Activated CD4-positive, alpha-beta T cell treated with anti-CD3 and anti-CD28 coated beads, Interleukin-2, amount 10 ng/mL, durations not matched to agents 7 days and 5 days (primary cell): ENCODE results near the gene AOC2. TPM values are rescaled to one million over a fixed set of nuclear protein-coding genes. Genes with fewer than 3 reads are reported as not detected.

Experiments used
- CTCF ChIA-PET: fragments of 350-600 bp; sonication (Branson Sonifier 250); formaldehyde crosslinking; loops from one replicate; lab custom pipeline; 2021; ENCODE audit warnings: antibody characterized with exemption; lab: Charles Lee
- POLR2A ChIA-PET: fragments of 350-600 bp; sonication (Branson Sonifier 250); formaldehyde crosslinking; loops from one replicate; lab custom pipeline; 2021; ENCODE audit warnings: antibody characterized with exemption; lab: Charles Lee
- DNase-seq: peaks from one replicate; pipeline ENCODE4 v3.0.0-alpha.2; 2020
- H3K27ac Mint-ChIP-seq: one replicate; pipeline ENCODE4 v1.8.0; 2021; ENCODE audit warnings: mild to moderate bottlenecking, moderate library complexity, mixed read lengths
- H3K27me3 Mint-ChIP-seq: one replicate; pipeline ENCODE4 v1.8.0; 2021; ENCODE audit warnings: mixed read lengths
- H3K36me3 Mint-ChIP-seq: one replicate; pipeline ENCODE4 v1.8.0; 2021; ENCODE audit warnings: low read depth, mixed read lengths
- H3K4me1 Mint-ChIP-seq: one replicate; pipeline ENCODE4 v1.8.0; 2021; ENCODE audit warnings: mixed read lengths
- H3K4me3 Mint-ChIP-seq: one replicate; pipeline ENCODE4 v1.8.0; 2021; ENCODE audit warnings: mild to moderate bottlenecking, moderate library complexity, mixed read lengths
- H3K9me3 Mint-ChIP-seq: one replicate; pipeline ENCODE4 v1.8.0; 2021; ENCODE audit warnings: mixed read lengths
- total RNA-seq, 2 experiments: library from RNA; stranded (reverse); gene quantifications; one replicate each; pipeline ENCODE4 v1.2.3, GENCODE V29; 2021

Gene AOC2
- total RNA-seq, 2 experiments from 2014 or later, result 1.5 to 1.9 TPM

- Mint-ChIP-seq H3K4me3 (peak overlapping the region; percentile 94), H3K9me3 (no peaks in the 10 kb centered on the region), H3K4me1 (peaks cover 24% of the 10 kb centered on the region), H3K36me3 (peaks cover 35% of the 10 kb centered on the region), H3K27ac (peak overlapping the region; percentile 99), H3K27me3 (no peaks in the 10 kb centered on the region)
- DNase-seq, result peak; percentile 10
- CTCF ChIA-PET, result interaction anchor here (0.5 to 5.0 kb wide), 5 partner anchors 9 to 144 kb away, joined by 3 to 29 read pairs (median 3); partner anchors contain the start of gene BECN1
- POLR2A ChIA-PET, result interaction anchor here (1.1 kb wide), 1 partner anchor 11 kb away, joined by 3 read pairs; the partner anchor contains the start of gene AOC2
Measured at GRCh38 chr17:42833767-42834422, 10.5 kb upstream of the AOC2 start.

GRCh38 chr17:42835732-42836131, 8.6 kb upstream of the AOC2 start:
- Mint-ChIP-seq H3K27me3 (no peaks in the 10 kb centered on the region), H3K4me1 (peaks cover 24% of the 10 kb centered on the region), H3K36me3 (peaks cover 42% of the 10 kb centered on the region), H3K4me3 (no peak overlapping the region), H3K27ac (no peak overlapping the region), H3K9me3 (no peaks in the 10 kb centered on the region)
- DNase-seq, result no peak
- ChIA-PET CTCF (interaction anchor here (0.8 to 3.0 kb wide), 2 partner anchors 12 to 14 kb away, joined by 3 to 29 read pairs; partner anchors contain the start of gene BECN1), POLR2A (no interaction called here)

DNA sequence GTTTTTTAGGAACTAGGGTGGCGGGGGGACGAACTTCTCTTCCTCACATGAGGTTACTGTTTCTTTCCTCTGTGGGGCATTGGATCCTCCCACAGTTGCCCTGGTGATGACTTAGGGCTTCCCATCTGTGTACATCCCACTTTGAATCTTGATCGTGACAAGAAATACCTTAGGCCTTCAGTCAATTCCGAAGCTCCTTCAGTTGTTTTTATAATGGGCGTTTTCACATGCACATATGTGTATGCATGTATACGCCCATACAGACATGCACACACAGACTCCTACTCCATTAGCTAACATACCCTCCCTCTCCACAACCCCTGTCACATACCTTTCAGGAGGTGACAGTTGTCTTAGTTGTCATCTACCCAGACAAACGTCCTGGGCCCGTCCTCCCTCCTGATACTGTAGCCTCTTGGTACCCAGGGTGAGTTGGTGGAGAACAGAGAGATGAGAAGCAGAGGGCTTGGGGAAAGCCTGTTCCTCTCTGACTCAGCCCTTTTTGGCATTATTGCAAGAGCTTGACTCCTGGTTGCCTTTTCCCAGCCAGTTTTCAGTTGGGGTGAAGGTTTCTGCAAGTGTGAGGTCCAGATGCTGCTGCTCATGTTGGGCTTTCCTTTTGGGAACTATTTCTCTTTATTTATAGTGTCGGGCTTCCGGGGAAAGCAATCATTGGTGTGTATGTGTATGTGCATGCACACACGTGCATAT, 2.2 kb upstream of the AOC2 start:
- H3K27me3 Mint-ChIP-seq, result no peaks in the 10 kb centered on the region
- H3K4me3 Mint-ChIP-seq, result no peak overlapping the region
- no peak for DNase-seq
- no peak overlapping the region for H3K27ac Mint-ChIP-seq
- peaks cover 8% of the 10 kb centered on the region for H3K4me1 Mint-ChIP-seq
- H3K9me3 Mint-ChIP-seq, result no peaks in the 10 kb centered on the region
- ChIA-PET CTCF (interaction anchor here (1.1 kb wide), 1 partner anchor 17 kb away, joined by 4 read pairs; no protein-coding TSS in a partner anchor), POLR2A (no interaction called here)
- H3K36me3 Mint-ChIP-seq, result peaks cover 45% of the 10 kb centered on the region

GRCh38 chr17:42843358-42843934, 934 bp upstream of the AOC2 start:
- Mint-ChIP-seq H3K4me3 (no peak overlapping the region), H3K27me3 (no peaks in the 10 kb centered on the region), H3K9me3 (no peaks in the 10 kb centered on the region), H3K4me1 (peaks cover 8% of the 10 kb centered on the region), H3K36me3 (peaks cover 36% of the 10 kb centered on the region), H3K27ac (no peak overlapping the region)
- ChIA-PET CTCF (interaction anchor here (0.6 to 2.0 kb wide), 5 partner anchors 10 to 154 kb away, joined by 3 to 6 read pairs (median 5); partner anchors contain the start of genes BECN1, PSME3 and RPL27), POLR2A (interaction anchor here (0.6 kb wide), 1 partner anchor 126 kb away, joined by 6 read pairs; no protein-coding TSS in a partner anchor)
- peak; percentile 29 for DNase-seq

GRCh38 chr17:42844761-42845555, 578 bp downstream of the AOC2 start:
- DNase-seq, result no peak
- ChIA-PET CTCF (interaction anchor here (0.6 to 3.7 kb wide), 5 partner anchors 10 to 1064 kb away, joined by 3 to 14 read pairs (median 4); partner anchors contain the start of genes BECN1 and RPL27), POLR2A (interaction anchor here (0.6 to 1.4 kb wide), 2 partner anchors 11 to 72 kb away, joined by 3 read pairs; partner anchors contain the start of gene PSME3)
- Mint-ChIP-seq H3K27ac (no peak overlapping the region), H3K36me3 (peaks cover 25% of the 10 kb centered on the region), H3K4me1 (peaks cover 8% of the 10 kb centered on the region), H3K9me3 (no peaks in the 10 kb centered on the region), H3K27me3 (no peaks in the 10 kb centered on the region), H3K4me3 (no peak overlapping the region)

- peaks cover 25% of the 10 kb centered on the region for H3K36me3 Mint-ChIP-seq
- H3K4me1 Mint-ChIP-seq, result peaks cover 8% of the 10 kb centered on the region
- ChIA-PET CTCF (interaction anchor here (0.6 to 3.7 kb wide), 4 partner anchors 21 to 1065 kb away, joined by 3 to 14 read pairs (median 4); partner anchors contain the start of genes BECN1 and RPL27), POLR2A (interaction anchor here (0.6 kb wide), 1 partner anchor 72 kb away, joined by 3 read pairs; no protein-coding TSS in a partner anchor)
- no peak overlapping the region for H3K27ac Mint-ChIP-seq
- DNase-seq, result no peak
- H3K27me3 Mint-ChIP-seq, result no peaks in the 10 kb centered on the region
- no peak overlapping the region for H3K4me3 Mint-ChIP-seq
- no peaks in the 10 kb centered on the region for H3K9me3 Mint-ChIP-seq
Measured at GRCh38 chr17:42845556-42845917, 1.2 kb downstream of the AOC2 start.

DNA sequence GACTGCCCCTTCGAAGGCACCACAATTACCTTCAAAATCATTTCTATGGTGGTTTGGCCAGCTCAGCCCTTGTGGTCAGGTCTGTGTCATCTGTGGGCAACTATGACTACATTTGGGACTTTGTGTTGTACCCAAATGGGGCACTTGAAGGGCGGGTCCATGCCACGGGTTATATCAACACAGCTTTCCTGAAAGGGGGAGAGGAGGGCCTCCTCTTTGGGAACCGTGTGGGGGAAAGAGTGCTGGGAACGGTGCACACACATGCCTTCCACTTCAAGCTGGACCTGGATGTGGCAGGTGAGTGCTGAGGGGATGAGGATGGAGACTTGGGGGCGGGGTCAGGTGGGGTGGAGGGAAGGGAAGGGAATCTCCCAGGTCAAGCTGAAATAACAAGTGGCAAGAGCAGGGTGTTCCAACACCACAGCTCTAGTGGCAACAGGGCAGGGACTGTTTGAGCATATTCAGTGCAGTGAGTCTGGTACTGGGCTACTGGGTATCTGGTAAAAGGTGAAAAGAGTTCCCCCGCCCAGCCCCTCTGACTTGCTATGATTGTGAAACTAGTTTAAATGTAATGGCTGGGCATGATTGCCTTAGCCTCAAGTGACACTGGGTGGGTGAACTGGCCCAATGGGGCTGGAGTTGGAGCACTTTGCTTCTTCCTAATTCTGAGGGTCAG, 1.7 kb downstream of the AOC2 start:
- ChIA-PET CTCF (interaction anchor here (0.6 to 3.7 kb wide), 2 partner anchors 22 to 33 kb away, joined by 3 to 14 read pairs; partner anchors contain the start of gene BECN1), POLR2A (interaction anchor here (0.6 kb wide), 1 partner anchor 71 kb away, joined by 3 read pairs; no protein-coding TSS in a partner anchor)
- Mint-ChIP-seq H3K27ac (no peak overlapping the region), H3K4me3 (no peak overlapping the region), H3K27me3 (no peaks in the 10 kb centered on the region), H3K9me3 (no peaks in the 10 kb centered on the region), H3K4me1 (peaks cover 8% of the 10 kb centered on the region), H3K36me3 (peaks cover 25% of the 10 kb centered on the region)
- DNase-seq, result no peak

DNA sequence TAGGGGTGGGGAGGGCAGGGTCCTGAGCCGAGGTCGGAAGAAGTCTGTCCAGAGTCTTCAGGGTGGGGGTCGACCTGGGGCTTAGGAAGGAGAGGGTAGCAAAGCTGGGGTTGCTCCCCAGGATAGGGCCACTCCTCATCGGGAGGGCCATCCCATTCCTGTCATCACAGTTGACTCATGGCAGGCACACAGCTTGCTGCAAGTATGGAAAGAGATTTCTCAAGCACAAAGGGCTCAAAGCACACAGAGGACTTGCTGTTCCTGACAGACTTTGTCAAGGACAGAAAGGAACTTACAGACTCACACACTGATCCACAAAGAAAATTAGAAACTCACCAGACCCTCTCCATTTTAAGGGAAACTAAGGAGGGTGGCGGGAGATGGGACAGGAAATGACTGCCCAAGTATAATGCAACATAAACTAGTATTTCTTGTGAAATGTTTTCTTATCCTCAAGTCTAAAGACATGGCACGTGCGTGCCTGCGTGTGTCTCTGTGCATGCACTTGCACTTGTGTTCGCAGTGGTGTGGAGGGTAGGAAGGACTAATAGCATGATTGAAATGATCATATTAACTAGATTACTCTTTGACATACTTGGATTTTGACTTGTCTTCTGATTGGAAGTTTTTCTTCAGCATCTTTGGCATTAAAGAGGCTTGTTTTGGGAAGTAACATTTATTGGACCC, 2.4 kb downstream of the AOC2 start:
- POLR2A ChIA-PET, result interaction anchor here (0.6 kb wide), 1 partner anchor 151 kb away, joined by 3 read pairs; the partner anchor contains the start of gene RPL27
- H3K36me3 Mint-ChIP-seq, result peaks cover 25% of the 10 kb centered on the region
- H3K9me3 Mint-ChIP-seq, result no peaks in the 10 kb centered on the region
- no peak for DNase-seq
- H3K27ac Mint-ChIP-seq, result no peak overlapping the region
- peaks cover 8% of the 10 kb centered on the region for H3K4me1 Mint-ChIP-seq
- CTCF ChIA-PET, result interaction anchor here (1.7 to 3.7 kb wide), 2 partner anchors 9 to 22 kb away, joined by 3 to 14 read pairs; partner anchors contain the start of gene BECN1
- no peak overlapping the region for H3K4me3 Mint-ChIP-seq
- H3K27me3 Mint-ChIP-seq, result no peaks in the 10 kb centered on the region

- H3K36me3 Mint-ChIP-seq, result peaks cover 13% of the 10 kb centered on the region
- no peak overlapping the region for H3K4me3 Mint-ChIP-seq
- ChIA-PET POLR2A (no interaction called here), CTCF (interaction anchor here (0.9 to 3.7 kb wide), 3 partner anchors 8 to 24 kb away, joined by 3 to 14 read pairs (median 3); partner anchors contain the start of gene BECN1)
- H3K9me3 Mint-ChIP-seq, result no peaks in the 10 kb centered on the region
- no peaks in the 10 kb centered on the region for H3K27me3 Mint-ChIP-seq
- peaks cover 8% of the 10 kb centered on the region for H3K4me1 Mint-ChIP-seq
- DNase-seq, result no peak
- no peak overlapping the region for H3K27ac Mint-ChIP-seq
Measured at GRCh38 chr17:42848093-42848492, 3.7 kb downstream of the AOC2 start.

GRCh38 chr17:42849031-42849430, 4.7 kb downstream of the AOC2 start:
- Mint-ChIP-seq H3K9me3 (no peaks in the 10 kb centered on the region), H3K36me3 (peaks cover 9% of the 10 kb centered on the region), H3K27ac (peak overlapping the region; percentile 5), H3K27me3 (no peaks in the 10 kb centered on the region), H3K4me3 (no peak overlapping the region), H3K4me1 (peaks cover 8% of the 10 kb centered on the region)
- ChIA-PET CTCF (interaction anchor here (0.5 kb wide), 1 partner anchor 396 kb away, joined by 3 read pairs; no protein-coding TSS in a partner anchor), POLR2A (no interaction called here)
- DNase-seq, result no peak
